K562 (cell line): ENCODE results near the gene TMEM141.

Experiments
- CHD2 ChIP-seq: IDR thresholded peaks from 2 replicates; pipeline ENCODE4 v1.6.1; 2011; ENCODE audit warnings: low read depth, low read length
- EP300 ChIP-seq: IDR thresholded peaks from 2 replicates; pipeline ENCODE4 v1.6.1; 2012; ENCODE audit warnings: low read length, improper control_type of control experiment
- HNRNPL ChIP-seq: fragments of 200-400 bp; formaldehyde crosslinking; IDR thresholded peaks from 2 replicates; pipeline ENCODE4 v1.6.1; 2017; ENCODE audit warnings: low read depth, mild to moderate bottlenecking, low read length
- MAX ChIP-seq: sonication (generic); formaldehyde crosslinking; IDR thresholded peaks from 2 replicates; pipeline ENCODE4 v1.9.0; 2022; ENCODE audit warnings: mild to moderate bottlenecking, missing genetic modification reagents
- MXI1 ChIP-seq: IDR thresholded peaks from 2 replicates; pipeline ENCODE4 v1.6.1; 2011; ENCODE audit warnings: low read depth, mild to moderate bottlenecking, improper control_type of control experiment, low read length
- NCOA2 ChIP-seq, 2 experiments: fragments of 450-650 bp; IDR thresholded peaks; 2 replicates each; pipeline ENCODE4 v1.6.1; 2018; ENCODE audit warnings: mild to moderate bottlenecking in 2 of 2, moderate library complexity in 1 of 2; ENCODE audit not compliant: partially characterized antibody in 2 of 2
- POLR2AphosphoS5 ChIP-seq: IDR thresholded peaks from 2 replicates; pipeline ENCODE4 v1.6.1; 2011; ENCODE audit warnings: mild to moderate bottlenecking, low read depth, low read length, moderate library complexity; ENCODE audit not compliant: control insufficient read depth, insufficient read depth
- RAD21 ChIP-seq, 2 experiments: fragments of 250-450 bp in 1 of 2; fragments of 450-650 bp in 1 of 2; sonication (Bioruptor Pico) in 1 of 2; formaldehyde crosslinking in 1 of 2; IDR thresholded peaks in 1 of 2; conservative IDR thresholded peaks in 1 of 2; 2 replicates each; pipeline versions ENCODE4 v1.4.0 to v1.8.0; 2020 to 2022; ENCODE audit warnings: mild to moderate bottlenecking in 2 of 2, moderate library complexity in 1 of 2
- SIN3A ChIP-seq, 2 experiments: fragments of 150-350 bp in 1 of 2; IDR thresholded peaks; 2 replicates each; pipeline ENCODE4 v1.6.1; 2011 to 2016; ENCODE audit warnings: borderline replicate concordance in 2 of 2, low read depth in 2 of 2, low read length in 2 of 2, mild to moderate bottlenecking in 2 of 2, moderate library complexity in 2 of 2; ENCODE audit not compliant: control insufficient read depth in 1 of 2
- YY1 ChIP-seq, 3 experiments: IDR thresholded peaks; 2 replicates each; pipeline ENCODE4 v1.6.1; 2011; ENCODE audit warnings: low read length in 2 of 3, mild to moderate bottlenecking in 2 of 3, moderate library complexity in 2 of 3, borderline replicate concordance in 1 of 3, control low read depth in 1 of 3, low read depth in 1 of 3; ENCODE audit not compliant: insufficient read depth in 3 of 3, insufficient replicate concordance in 2 of 3, control insufficient read depth in 1 of 3, insufficient read length in 1 of 3; ENCODE audit errors: extremely low read depth in 1 of 3
- ZFX ChIP-seq: sonication (generic); formaldehyde crosslinking; IDR thresholded peaks from 2 replicates; pipeline ENCODE4 v1.8.0; 2022; ENCODE audit warnings: mild to moderate bottlenecking, missing genetic modification reagents, moderate library complexity
- ZNF507 ChIP-seq: conservative IDR thresholded peaks from 2 replicates; pipeline ENCODE4 v1.6.1; 2017; ENCODE audit warnings: missing genetic modification characterization, missing compliant biosample characterization

GRCh38 chr9:136748201-136748600, 42.9 kb upstream of the TMEM141 start, which contains the start of gene LCN6:
- no peak for TF ChIP-seq YY1 (IDR thresholded peaks at IDR 0.05; ENCODE audit: borderline replicate concordance in 1 of 3, control insufficient read depth in 1 of 3, extremely low read depth in 1 of 3, insufficient read depth in 3 of 3, insufficient read length in 1 of 3, insufficient replicate concordance in 2 of 3, low read depth in 1 of 3, low read length in 2 of 3)
- TF ChIP-seq MXI1, result no peak
- no peak for TF ChIP-seq ZFX (CRISPR knock-in tag)
- TF ChIP-seq HNRNPL, result no peak
- TF ChIP-seq POLR2AphosphoS5, result no peak
- TF ChIP-seq NCOA2 (IDR thresholded peaks at IDR 0.05; ENCODE audit: partially characterized antibody in 2 of 2), result no peak
- no peak for TF ChIP-seq EP300
- TF ChIP-seq MAX (CRISPR knock-in tag), result no peak
- TF ChIP-seq SIN3A (IDR thresholded peaks at IDR 0.05; ENCODE audit: borderline replicate concordance in 2 of 2, control insufficient read depth in 1 of 2, low read depth in 2 of 2, low read length in 2 of 2), result no peak
- TF ChIP-seq CHD2, result no peak
- TF ChIP-seq ZNF507 (tag), result no peak
- no peak for TF ChIP-seq RAD21 (CRISPR knock-in tag; conservative IDR thresholded peaks at IDR 0.05 in 1 of 2, IDR thresholded peaks at IDR 0.05 in 1 of 2)
